ENCODE data around the gene HSP90B1. TPM values are rescaled to one million over a fixed set of nuclear protein-coding genes. Genes with fewer than 3 reads are reported as not detected.

The HSP90B1 gene
- total and polyA plus RNA-seq, 2 of the 13 experiments (the other 11 are each of a cell fraction or from before 2014, with no cell fraction given), result 800 to 954 TPM

DNA sequence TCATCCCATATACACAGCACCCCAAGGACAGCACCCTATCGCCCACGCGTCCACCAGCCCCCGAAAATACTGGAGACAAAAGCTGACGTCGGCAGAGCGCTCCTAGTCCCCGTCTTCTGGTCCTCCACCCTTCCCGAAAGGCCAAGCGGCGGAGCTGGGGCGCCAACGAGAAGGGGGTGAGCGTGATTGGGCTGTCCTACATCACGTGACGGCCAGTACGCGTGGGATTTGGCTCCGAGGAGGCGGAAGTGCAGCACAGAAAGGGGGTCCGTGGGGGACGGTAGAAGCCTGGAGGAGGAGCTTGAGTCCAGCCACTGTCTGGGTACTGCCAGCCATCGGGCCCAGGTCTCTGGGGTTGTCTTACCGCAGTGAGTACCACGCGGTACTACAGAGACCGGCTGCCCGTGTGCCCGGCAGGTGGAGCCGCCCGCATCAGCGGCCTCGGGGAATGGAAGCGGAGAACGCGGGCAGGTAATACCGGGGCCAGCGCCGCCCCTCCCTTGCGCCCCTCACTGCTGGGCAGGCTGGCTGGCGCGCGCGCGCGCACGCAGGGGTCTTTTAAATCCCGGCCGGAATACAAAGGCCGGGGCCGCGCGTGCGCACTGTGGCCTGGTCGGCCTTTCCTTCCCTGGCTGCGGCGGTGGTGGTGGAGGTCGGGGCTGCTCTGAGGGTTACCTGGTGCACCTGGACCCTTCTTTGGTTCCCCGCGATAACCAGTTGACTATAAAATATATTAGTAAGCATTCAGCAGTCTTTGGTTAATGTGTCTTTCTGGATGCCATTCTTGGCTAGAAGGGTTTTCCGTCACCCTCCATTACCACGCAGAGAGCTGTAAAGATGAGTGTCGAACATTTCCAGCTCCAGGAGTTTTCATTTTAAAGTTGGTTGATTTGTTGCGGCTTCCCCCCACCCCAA, 35.6 kb downstream of the HSP90B1 start, which contains the start of gene TDG (continued):
- TF ChIP-seq ZNF598 (CRISPR knock-in tag; IDR thresholded peaks at IDR 0.05; ENCODE audit: borderline replicate concordance), result peak; percentile 79; the same call in 1 of the 2 replicates
- 0 out of 2 replicates have a peak, but pooled peaks have one; percentile 19 for TF ChIP-seq KLF9 (CRISPR knock-in tag; IDR thresholded peaks at IDR 0.05; ENCODE audit: low read depth)
- no peak for TF ChIP-seq NFRKB (IDR thresholded peaks at IDR 0.05)
- TF ChIP-seq SPEN (CRISPR knock-in tag; IDR thresholded peaks at IDR 0.05; ENCODE audit: low read depth), result peak; percentile 97
- TF ChIP-seq HOXA5 (CRISPR knock-in tag; IDR thresholded peaks at IDR 0.05), result peak; percentile 92
- TF ChIP-seq, protein P1, sequence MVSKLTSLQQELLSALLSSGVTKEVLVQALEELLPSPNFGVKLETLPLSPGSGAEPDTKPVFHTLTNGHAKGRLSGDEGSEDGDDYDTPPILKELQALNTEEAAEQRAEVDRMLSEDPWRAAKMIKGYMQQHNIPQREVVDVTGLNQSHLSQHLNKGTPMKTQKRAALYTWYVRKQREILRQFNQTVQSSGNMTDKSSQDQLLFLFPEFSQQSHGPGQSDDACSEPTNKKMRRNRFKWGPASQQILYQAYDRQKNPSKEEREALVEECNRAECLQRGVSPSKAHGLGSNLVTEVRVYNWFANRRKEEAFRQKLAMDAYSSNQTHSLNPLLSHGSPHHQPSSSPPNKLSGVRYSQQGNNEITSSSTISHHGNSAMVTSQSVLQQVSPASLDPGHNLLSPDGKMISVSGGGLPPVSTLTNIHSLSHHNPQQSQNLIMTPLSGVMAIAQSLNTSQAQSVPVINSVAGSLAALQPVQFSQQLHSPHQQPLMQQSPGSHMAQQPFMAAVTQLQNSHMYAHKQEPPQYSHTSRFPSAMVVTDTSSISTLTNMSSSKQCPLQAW (CRISPR knock-in tag; IDR thresholded peaks at IDR 0.05), result peak; percentile 85
- TF ChIP-seq, protein P2, sequence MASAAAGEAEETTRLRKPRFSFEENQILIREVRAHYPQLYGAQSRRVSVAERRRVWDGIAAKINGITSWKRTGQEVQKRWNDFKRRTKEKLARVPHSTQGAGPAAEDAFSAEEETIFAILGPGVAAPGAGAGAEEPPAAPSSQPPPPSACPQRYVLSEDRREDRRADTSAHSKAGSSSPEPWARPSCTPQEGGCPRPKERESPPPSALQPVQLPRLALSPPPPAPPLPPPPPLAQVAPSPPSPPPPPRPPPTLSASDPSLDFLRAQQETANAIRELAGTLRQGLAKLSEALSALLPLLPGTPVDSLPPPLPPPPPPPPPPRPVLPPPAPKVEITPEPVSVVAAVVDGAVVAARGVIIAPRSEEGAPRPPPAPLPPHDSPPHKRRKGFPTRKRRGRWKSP (CRISPR knock-in tag; IDR thresholded peaks at IDR 0.05), result 0 out of 2 replicates have a peak, but pooled peaks have one; percentile 59
- TF ChIP-seq, protein P3, sequence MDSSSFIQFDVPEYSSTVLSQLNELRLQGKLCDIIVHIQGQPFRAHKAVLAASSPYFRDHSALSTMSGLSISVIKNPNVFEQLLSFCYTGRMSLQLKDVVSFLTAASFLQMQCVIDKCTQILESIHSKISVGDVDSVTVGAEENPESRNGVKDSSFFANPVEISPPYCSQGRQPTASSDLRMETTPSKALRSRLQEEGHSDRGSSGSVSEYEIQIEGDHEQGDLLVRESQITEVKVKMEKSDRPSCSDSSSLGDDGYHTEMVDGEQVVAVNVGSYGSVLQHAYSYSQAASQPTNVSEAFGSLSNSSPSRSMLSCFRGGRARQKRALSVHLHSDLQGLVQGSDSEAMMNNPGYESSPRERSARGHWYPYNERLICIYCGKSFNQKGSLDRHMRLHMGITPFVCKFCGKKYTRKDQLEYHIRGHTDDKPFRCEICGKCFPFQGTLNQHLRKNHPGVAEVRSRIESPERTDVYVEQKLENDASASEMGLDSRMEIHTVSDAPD (CRISPR knock-in tag; IDR thresholded peaks at IDR 0.05), result peak; percentile 20; the same call in 1 of the 2 replicates
- no peak for TF ChIP-seq FOSL1 (CRISPR knock-in tag; IDR thresholded peaks at IDR 0.05; ENCODE audit: borderline replicate concordance)
- TF ChIP-seq, protein P4, sequence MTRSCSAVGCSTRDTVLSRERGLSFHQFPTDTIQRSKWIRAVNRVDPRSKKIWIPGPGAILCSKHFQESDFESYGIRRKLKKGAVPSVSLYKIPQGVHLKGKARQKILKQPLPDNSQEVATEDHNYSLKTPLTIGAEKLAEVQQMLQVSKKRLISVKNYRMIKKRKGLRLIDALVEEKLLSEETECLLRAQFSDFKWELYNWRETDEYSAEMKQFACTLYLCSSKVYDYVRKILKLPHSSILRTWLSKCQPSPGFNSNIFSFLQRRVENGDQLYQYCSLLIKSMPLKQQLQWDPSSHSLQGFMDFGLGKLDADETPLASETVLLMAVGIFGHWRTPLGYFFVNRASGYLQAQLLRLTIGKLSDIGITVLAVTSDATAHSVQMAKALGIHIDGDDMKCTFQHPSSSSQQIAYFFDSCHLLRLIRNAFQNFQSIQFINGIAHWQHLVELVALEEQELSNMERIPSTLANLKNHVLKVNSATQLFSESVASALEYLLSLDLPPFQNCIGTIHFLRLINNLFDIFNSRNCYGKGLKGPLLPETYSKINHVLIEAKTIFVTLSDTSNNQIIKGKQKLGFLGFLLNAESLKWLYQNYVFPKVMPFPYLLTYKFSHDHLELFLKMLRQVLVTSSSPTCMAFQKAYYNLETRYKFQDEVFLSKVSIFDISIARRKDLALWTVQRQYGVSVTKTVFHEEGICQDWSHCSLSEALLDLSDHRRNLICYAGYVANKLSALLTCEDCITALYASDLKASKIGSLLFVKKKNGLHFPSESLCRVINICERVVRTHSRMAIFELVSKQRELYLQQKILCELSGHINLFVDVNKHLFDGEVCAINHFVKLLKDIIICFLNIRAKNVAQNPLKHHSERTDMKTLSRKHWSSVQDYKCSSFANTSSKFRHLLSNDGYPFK (CRISPR knock-in tag; IDR thresholded peaks at IDR 0.05; ENCODE audit: borderline replicate concordance), result peak; percentile 98
- TF ChIP-seq, protein P5, sequence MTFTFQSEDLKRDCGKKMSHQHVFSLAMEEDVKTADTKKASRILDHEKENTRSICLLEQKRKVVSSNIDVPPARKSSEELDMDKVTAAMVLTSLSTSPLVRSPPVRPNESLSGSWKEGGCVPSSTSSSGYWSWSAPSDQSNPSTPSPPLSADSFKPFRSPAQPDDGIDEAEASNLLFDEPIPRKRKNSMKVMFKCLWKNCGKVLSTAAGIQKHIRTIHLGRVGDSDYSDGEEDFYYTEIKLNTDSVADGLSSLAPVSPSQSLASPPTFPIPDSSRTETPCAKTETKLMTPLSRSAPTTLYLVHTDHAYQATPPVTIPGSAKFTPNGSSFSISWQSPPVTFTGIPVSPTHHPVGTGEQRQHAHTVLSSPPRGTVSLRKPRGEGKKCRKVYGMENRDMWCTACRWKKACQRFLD (CRISPR knock-in tag; IDR thresholded peaks at IDR 0.05; ENCODE audit: borderline replicate concordance), result peak; percentile 46; the same call in 1 of the 2 replicates
- no peak; the same call in 1 of the 2 replicates for TF ChIP-seq DNMT3B (CRISPR knock-in tag; conservative IDR thresholded peaks at IDR 0.05)
- no peak for TF ChIP-seq EP300 (IDR thresholded peaks at IDR 0.05; ENCODE audit: low read depth in 2 of 2, low read length in 2 of 2)
- TF ChIP-seq EP300 (CRISPR knock-in tag; IDR thresholded peaks at IDR 0.05; ENCODE audit: borderline replicate concordance), result no peak
- TF ChIP-seq, protein P6, sequence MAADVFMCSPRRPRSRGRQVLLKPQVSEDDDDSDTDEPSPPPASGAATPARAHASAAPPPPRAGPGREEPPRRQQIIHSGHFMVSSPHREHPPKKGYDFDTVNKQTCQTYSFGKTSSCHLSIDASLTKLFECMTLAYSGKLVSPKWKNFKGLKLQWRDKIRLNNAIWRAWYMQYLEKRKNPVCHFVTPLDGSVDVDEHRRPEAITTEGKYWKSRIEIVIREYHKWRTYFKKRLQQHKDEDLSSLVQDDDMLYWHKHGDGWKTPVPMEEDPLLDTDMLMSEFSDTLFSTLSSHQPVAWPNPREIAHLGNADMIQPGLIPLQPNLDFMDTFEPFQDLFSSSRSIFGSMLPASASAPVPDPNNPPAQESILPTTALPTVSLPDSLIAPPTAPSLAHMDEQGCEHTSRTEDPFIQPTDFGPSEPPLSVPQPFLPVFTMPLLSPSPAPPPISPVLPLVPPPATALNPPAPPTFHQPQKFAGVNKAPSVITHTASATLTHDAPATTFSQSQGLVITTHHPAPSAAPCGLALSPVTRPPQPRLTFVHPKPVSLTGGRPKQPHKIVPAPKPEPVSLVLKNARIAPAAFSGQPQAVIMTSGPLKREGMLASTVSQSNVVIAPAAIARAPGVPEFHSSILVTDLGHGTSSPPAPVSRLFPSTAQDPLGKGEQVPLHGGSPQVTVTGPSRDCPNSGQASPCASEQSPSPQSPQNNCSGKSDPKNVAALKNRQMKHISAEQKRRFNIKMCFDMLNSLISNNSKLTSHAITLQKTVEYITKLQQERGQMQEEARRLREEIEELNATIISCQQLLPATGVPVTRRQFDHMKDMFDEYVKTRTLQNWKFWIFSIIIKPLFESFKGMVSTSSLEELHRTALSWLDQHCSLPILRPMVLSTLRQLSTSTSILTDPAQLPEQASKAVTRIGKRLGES (CRISPR knock-in tag; IDR thresholded peaks at IDR 0.05; ENCODE audit: borderline replicate concordance), result 0 out of 2 replicates have a peak, but pooled peaks have one; percentile 56
